HEK293 (cell line): Measurements from ENCODE around the gene DCDC2B.

Source experiments
- ELK4 ChIP-seq: IDR thresholded peaks from 2 replicates; pipeline ENCODE4 v1.6.1; 2011; ENCODE audit warnings: mild to moderate bottlenecking, low read depth, low read length, borderline replicate concordance
- GLIS1 ChIP-seq: fragments of 450-650 bp; formaldehyde crosslinking; IDR thresholded peaks from 2 replicates; pipeline ENCODE4 v1.5.1; 2016; ENCODE audit warnings: missing biosample characterization, missing genetic modification characterization
- HOXD13 ChIP-seq: sonication (generic); formaldehyde crosslinking; IDR thresholded peaks from 2 replicates; pipeline ENCODE4 v1.8.0; 2022; ENCODE audit warnings: missing genetic modification reagents, borderline replicate concordance
- MEIS1 ChIP-seq: sonication (generic); formaldehyde crosslinking; IDR thresholded peaks from 2 replicates; pipeline ENCODE4 v1.8.1; 2022; ENCODE audit warnings: missing genetic modification reagents, mild to moderate bottlenecking, borderline replicate concordance
- OSR2 ChIP-seq: fragments of 450-650 bp; formaldehyde crosslinking; IDR thresholded peaks from 2 replicates; pipeline ENCODE4 v1.5.1; 2016; ENCODE audit warnings: missing biosample characterization, missing genetic modification characterization
- PRDM10 ChIP-seq: fragments of 450-650 bp; formaldehyde crosslinking; IDR thresholded peaks from 2 replicates; pipeline ENCODE4 v1.5.1; 2016; ENCODE audit warnings: missing biosample characterization, missing genetic modification characterization
- RBAK ChIP-seq: fragments of 450-650 bp; formaldehyde crosslinking; IDR thresholded peaks from 2 replicates; pipeline ENCODE4 v1.5.1; 2016; ENCODE audit warnings: missing biosample characterization, missing genetic modification characterization
- ZBTB49 ChIP-seq: fragments of 450-650 bp; formaldehyde crosslinking; IDR thresholded peaks from 2 replicates; pipeline ENCODE4 v1.5.1; 2016; ENCODE audit warnings: missing biosample characterization, missing genetic modification characterization, low read depth
- ZBTB7A ChIP-seq: fragments of 450-650 bp; formaldehyde crosslinking; IDR thresholded peaks from 2 replicates; pipeline ENCODE4 v1.5.1; 2016; ENCODE audit warnings: low read depth, missing biosample characterization, missing genetic modification characterization
- ZIC2 ChIP-seq: fragments of 450-650 bp; formaldehyde crosslinking; IDR thresholded peaks from 2 replicates; pipeline ENCODE4 v1.5.1; 2016; ENCODE audit warnings: missing biosample characterization, missing genetic modification characterization
- ZNF146 ChIP-seq: fragments of 450-650 bp; formaldehyde crosslinking; IDR thresholded peaks from 2 replicates; pipeline ENCODE4 v1.5.1; 2016; ENCODE audit warnings: missing biosample characterization, missing genetic modification characterization
- ZNF148 ChIP-seq: fragments of 450-650 bp; formaldehyde crosslinking; IDR thresholded peaks from 2 replicates; pipeline ENCODE4 v1.5.0; 2017; ENCODE audit warnings: missing biosample characterization, missing genetic modification characterization, borderline replicate concordance
- ZNF155 ChIP-seq: fragments of 450-650 bp; formaldehyde crosslinking; IDR thresholded peaks from 2 replicates; pipeline ENCODE4 v1.5.1; 2016; ENCODE audit warnings: missing biosample characterization, missing genetic modification characterization
- ZNF239 ChIP-seq: fragments of 450-650 bp; formaldehyde crosslinking; IDR thresholded peaks from 2 replicates; pipeline ENCODE4 v1.5.1; 2016; ENCODE audit warnings: missing biosample characterization, missing genetic modification characterization
- ZNF24 ChIP-seq: fragments of 450-650 bp; formaldehyde crosslinking; IDR thresholded peaks from 2 replicates; pipeline ENCODE4 v1.5.1; 2016; ENCODE audit warnings: missing biosample characterization, missing genetic modification characterization
- ZNF274 ChIP-seq, 2 experiments: fragments of 200-500 bp in 1 of 2; fragments of 450-650 bp in 1 of 2; sonication (Bioruptor generic) in 1 of 2; formaldehyde crosslinking in 1 of 2; IDR thresholded peaks; 2 replicates each; pipeline versions ENCODE4 v1.5.1 to v1.6.1; 2014 to 2016; ENCODE audit warnings: borderline replicate concordance in 1 of 2, inconsistent platforms in 1 of 2, low read length in 1 of 2, missing biosample characterization in 1 of 2, missing genetic modification characterization in 1 of 2
- ZNF362 ChIP-seq: fragments of 450-650 bp; formaldehyde crosslinking; IDR thresholded peaks from 2 replicates; pipeline ENCODE4 v1.5.1; 2016; ENCODE audit warnings: missing biosample characterization, missing genetic modification characterization
- ZNF426 ChIP-seq: fragments of 450-650 bp; formaldehyde crosslinking; IDR thresholded peaks from 2 replicates; pipeline ENCODE4 v1.5.1; 2017; ENCODE audit warnings: missing biosample characterization, missing genetic modification characterization, mild to moderate bottlenecking, inconsistent platforms, moderate library complexity
- ZNF473 ChIP-seq: fragments of 450-650 bp; formaldehyde crosslinking; IDR thresholded peaks from 2 replicates; pipeline ENCODE4 v1.5.1; 2017; ENCODE audit warnings: missing biosample characterization, missing genetic modification characterization
- ZNF510 ChIP-seq: fragments of 450-650 bp; formaldehyde crosslinking; IDR thresholded peaks from 2 replicates; pipeline ENCODE4 v1.5.1; 2018; ENCODE audit warnings: mild to moderate bottlenecking, missing genetic modification characterization, missing biosample characterization; ENCODE audit not compliant: insufficient replicate concordance
- ZNF548 ChIP-seq: fragments of 450-650 bp; formaldehyde crosslinking; IDR thresholded peaks from 2 replicates; pipeline ENCODE4 v1.5.1; 2016; ENCODE audit warnings: missing biosample characterization, missing genetic modification characterization
- ZNF580 ChIP-seq: fragments of 450-650 bp; formaldehyde crosslinking; IDR thresholded peaks from 2 replicates; pipeline ENCODE4 v1.5.1; 2016; ENCODE audit warnings: missing biosample characterization, missing genetic modification characterization
- ZNF660 ChIP-seq: fragments of 450-650 bp; IDR thresholded peaks from 2 replicates; pipeline ENCODE4 v1.5.1; 2018; ENCODE audit warnings: missing biosample characterization, mild to moderate bottlenecking, missing genetic modification characterization
- ZSCAN18 ChIP-seq: fragments of 450-650 bp; formaldehyde crosslinking; IDR thresholded peaks from 2 replicates; pipeline ENCODE4 v1.5.1; 2016; ENCODE audit warnings: missing biosample characterization, missing genetic modification characterization

DCDC2B gene

GRCh38 chr1:32205401-32206370 is 3.2 kb upstream of the DCDC2B start, which contains the start of gene IQCC (continued):
- TF ChIP-seq ZNF274 (IDR thresholded peaks at IDR 0.05; ENCODE audit: low read length), result no peak
- no peak for TF ChIP-seq ZNF274 (tag by site-specific recombination; IDR thresholded peaks at IDR 0.05; ENCODE audit: borderline replicate concordance)
- TF ChIP-seq ELK4, result no peak
- no peak for TF ChIP-seq RBAK (tag by site-specific recombination)
- TF ChIP-seq ZNF148 (tag by site-specific recombination), result no peak
- TF ChIP-seq ZIC2 (tag by site-specific recombination), result peak; percentile 30; the same call in 1 of the 2 replicates
- TF ChIP-seq ZNF362 (tag by site-specific recombination), result no peak
- TF ChIP-seq ZNF146 (tag by site-specific recombination), result no peak
- TF ChIP-seq ZNF580, result peak; percentile 83; the same call in 1 of the 2 replicates
- TF ChIP-seq MEIS1, result no peak
- 0 out of 2 replicates have a peak, but pooled peaks have one; percentile 26 for TF ChIP-seq ZNF660 (tag by site-specific recombination)
- TF ChIP-seq GLIS1 (tag by site-specific recombination), result peak; percentile 51; the same call in 1 of the 2 replicates
- no peak for TF ChIP-seq ZNF548 (tag by site-specific recombination)
- TF ChIP-seq ZBTB49 (tag by site-specific recombination), result no peak
- 0 out of 2 replicates have a peak, but pooled peaks have one; percentile 55 for TF ChIP-seq ZNF24 (tag by site-specific recombination)
- TF ChIP-seq ZNF155 (tag by site-specific recombination), result no peak
- no peak for TF ChIP-seq HOXD13 (CRISPR knock-in tag)
- TF ChIP-seq ZSCAN18, result no peak
- TF ChIP-seq ZNF239 (tag by site-specific recombination), result 0 out of 2 replicates have a peak, but pooled peaks have one; percentile 34
- peak; percentile 13; the same call in 1 of the 2 replicates for TF ChIP-seq OSR2 (tag by site-specific recombination)
- no peak for TF ChIP-seq ZNF510 (tag by site-specific recombination)
- peak; percentile 59 for TF ChIP-seq PRDM10 (tag by site-specific recombination)
- TF ChIP-seq ZBTB7A, result 0 out of 2 replicates have a peak, but pooled peaks have one; percentile 43
- TF ChIP-seq ZNF473 (tag by site-specific recombination), result no peak
- TF ChIP-seq ZNF426, result no peak
